Measurements from ENCODE around the gene KAZN.

Gene KAZN

GRCh38 chr1:14993414-14993813 lies 394.9 kb downstream of the KAZN start:
- no peak for DNase-seq (ENCODE audit: low read depth)
- Histone ChIP-seq H3K9ac (ENCODE audit: low read length) (no peak overlapping the region), H3K4me3 (ENCODE audit: low read length) (no peak overlapping the region), H3K4me1 (ENCODE audit: control insufficient read depth, insufficient read depth, low read length) (peaks cover 24% of the 10 kb centered on the region), H3K36me3 (ENCODE audit: control insufficient read depth, insufficient read depth, low read length, severe bottlenecking) (peaks cover 4% of the 10 kb centered on the region), H3K9me3 (ENCODE audit: control insufficient read depth, low read length) (no peaks in the 10 kb centered on the region), H3K27me3 (replicated peaks; ENCODE audit: control insufficient read depth, insufficient read depth, low read length) (no peaks in the 10 kb centered on the region)

GRCh38 chr1:14994148-14994547 lies 395.7 kb downstream of the KAZN start:
- Histone ChIP-seq H3K9me3 (ENCODE audit: control insufficient read depth, low read length) (no peaks in the 10 kb centered on the region), H3K36me3 (ENCODE audit: control insufficient read depth, insufficient read depth, low read length, severe bottlenecking) (peaks cover 4% of the 10 kb centered on the region), H3K27me3 (replicated peaks; ENCODE audit: control insufficient read depth, insufficient read depth, low read length) (no peaks in the 10 kb centered on the region), H3K4me3 (ENCODE audit: low read length) (no peak overlapping the region), H3K4me1 (ENCODE audit: control insufficient read depth, insufficient read depth, low read length) (peaks cover 19% of the 10 kb centered on the region), H3K9ac (ENCODE audit: low read length) (no peak overlapping the region)
- no peak for DNase-seq (ENCODE audit: low read depth)

GRCh38 chr1:14994841-14995437 lies 396.5 kb downstream of the KAZN start:
- H3K4me3 ChIP-seq (ENCODE audit: low read length): no peak overlapping the region
- no peak for DNase-seq (ENCODE audit: low read depth)
- no peak overlapping the region for H3K9ac ChIP-seq (ENCODE audit: low read length)
- H3K27me3 ChIP-seq (replicated peaks; ENCODE audit: control insufficient read depth, insufficient read depth, low read length): no peaks in the 10 kb centered on the region
- no peaks in the 10 kb centered on the region for H3K9me3 ChIP-seq (ENCODE audit: control insufficient read depth, low read length)
- H3K36me3 ChIP-seq (ENCODE audit: control insufficient read depth, insufficient read depth, low read length, severe bottlenecking): peaks cover 4% of the 10 kb centered on the region
- H3K4me1 ChIP-seq (ENCODE audit: control insufficient read depth, insufficient read depth, low read length): peaks cover 19% of the 10 kb centered on the region

GRCh38 chr1:14996133-14997050 lies 397.9 kb downstream of the KAZN start:
- H3K9me3 ChIP-seq (ENCODE audit: control insufficient read depth, low read length): no peaks in the 10 kb centered on the region
- DNase-seq (ENCODE audit: low read depth): peak; percentile 74
- peak overlapping the region; percentile 50 for H3K9ac ChIP-seq (ENCODE audit: low read length)
- no peaks in the 10 kb centered on the region for H3K27me3 ChIP-seq (replicated peaks; ENCODE audit: control insufficient read depth, insufficient read depth, low read length)
- H3K36me3 ChIP-seq (ENCODE audit: control insufficient read depth, insufficient read depth, low read length, severe bottlenecking): peaks cover 4% of the 10 kb centered on the region
- H3K4me3 ChIP-seq (ENCODE audit: low read length): no peak overlapping the region
- peaks cover 19% of the 10 kb centered on the region for H3K4me1 ChIP-seq (ENCODE audit: control insufficient read depth, insufficient read depth, low read length)

DNA sequence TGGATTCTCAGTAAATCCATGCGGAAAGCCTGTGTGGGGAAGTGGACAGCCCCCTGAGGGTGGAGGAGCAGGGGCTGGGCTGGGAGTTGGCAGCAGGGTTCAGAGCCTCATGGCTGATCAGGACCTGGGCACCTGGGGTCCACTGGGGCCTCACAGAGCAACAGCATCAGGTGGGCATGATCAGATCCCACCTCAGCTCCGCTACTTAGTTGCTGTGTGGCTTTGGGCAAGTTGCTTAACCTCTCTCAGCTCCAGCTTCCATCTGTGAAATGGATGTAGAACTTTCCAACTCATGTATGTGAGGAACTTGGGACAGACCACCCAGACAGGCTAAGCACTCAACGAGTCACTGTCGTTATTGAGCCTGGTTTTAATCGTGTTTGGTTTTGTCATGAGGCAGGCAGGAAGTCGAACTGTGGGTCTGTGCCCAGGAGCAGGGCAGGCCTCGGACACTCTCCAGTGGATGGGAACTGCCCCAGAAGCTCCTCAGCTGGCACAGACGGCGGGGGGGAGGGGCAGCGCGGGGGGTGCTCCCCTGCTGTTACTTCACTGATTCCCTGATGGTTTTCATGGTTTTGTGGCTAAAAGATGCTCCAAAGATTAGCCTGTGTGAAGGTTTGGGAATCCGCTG lies 399.3 kb downstream of the KAZN start:
- no peak overlapping the region for H3K9ac ChIP-seq (ENCODE audit: low read length)
- no peak for DNase-seq (ENCODE audit: low read depth)
- H3K4me1 ChIP-seq (ENCODE audit: control insufficient read depth, insufficient read depth, low read length): peaks cover 19% of the 10 kb centered on the region
- H3K4me3 ChIP-seq (ENCODE audit: low read length): no peak overlapping the region
- H3K36me3 ChIP-seq (ENCODE audit: control insufficient read depth, insufficient read depth, low read length, severe bottlenecking): no peaks in the 10 kb centered on the region
- H3K27me3 ChIP-seq (replicated peaks; ENCODE audit: control insufficient read depth, insufficient read depth, low read length): no peaks in the 10 kb centered on the region
- no peaks in the 10 kb centered on the region for H3K9me3 ChIP-seq (ENCODE audit: control insufficient read depth, low read length)

GRCh38 chr1:14999441-14999840 lies 401.0 kb downstream of the KAZN start:
- Histone ChIP-seq H3K4me1 (ENCODE audit: control insufficient read depth, insufficient read depth, low read length) (peaks cover 19% of the 10 kb centered on the region), H3K9ac (ENCODE audit: low read length) (no peak overlapping the region), H3K4me3 (ENCODE audit: low read length) (no peak overlapping the region), H3K9me3 (ENCODE audit: control insufficient read depth, low read length) (no peaks in the 10 kb centered on the region), H3K27me3 (replicated peaks; ENCODE audit: control insufficient read depth, insufficient read depth, low read length) (no peaks in the 10 kb centered on the region), H3K36me3 (ENCODE audit: control insufficient read depth, insufficient read depth, low read length, severe bottlenecking) (peaks cover 6% of the 10 kb centered on the region)
- DNase-seq (ENCODE audit: low read depth): peak; percentile 18

DNA sequence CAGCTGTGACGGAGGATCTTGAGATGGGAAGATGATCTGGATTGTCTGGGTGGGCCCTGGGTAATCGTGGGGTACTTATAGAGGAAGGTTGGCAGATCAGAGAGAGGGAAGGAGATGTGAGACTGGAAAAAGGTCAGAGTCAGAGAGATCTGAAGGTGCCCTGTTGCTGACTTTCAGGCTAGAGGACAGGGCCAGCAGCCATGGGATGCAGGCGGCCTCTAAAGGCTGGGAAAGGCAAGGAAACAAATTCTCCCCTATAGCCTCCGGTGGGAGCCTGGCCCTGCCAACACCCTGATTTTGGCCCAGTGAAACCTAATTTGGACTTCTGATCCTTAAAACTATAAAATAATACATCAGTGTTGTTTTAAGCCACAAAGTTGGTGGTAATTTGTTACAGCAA lies 401.5 kb downstream of the KAZN start:
- no peaks in the 10 kb centered on the region for H3K9me3 ChIP-seq (ENCODE audit: control insufficient read depth, low read length)
- H3K27me3 ChIP-seq (replicated peaks; ENCODE audit: control insufficient read depth, insufficient read depth, low read length): no peaks in the 10 kb centered on the region
- H3K9ac ChIP-seq (ENCODE audit: low read length): no peak overlapping the region
- H3K4me3 ChIP-seq (ENCODE audit: low read length): no peak overlapping the region
- peaks cover 19% of the 10 kb centered on the region for H3K4me1 ChIP-seq (ENCODE audit: control insufficient read depth, insufficient read depth, low read length)
- DNase-seq (ENCODE audit: low read depth): no peak
- H3K36me3 ChIP-seq (ENCODE audit: control insufficient read depth, insufficient read depth, low read length, severe bottlenecking): peaks cover 6% of the 10 kb centered on the region

- Histone ChIP-seq H3K36me3 (ENCODE audit: control insufficient read depth, insufficient read depth, low read length, severe bottlenecking) (peaks cover 6% of the 10 kb centered on the region), H3K9ac (ENCODE audit: low read length) (no peak overlapping the region), H3K9me3 (ENCODE audit: control insufficient read depth, low read length) (no peaks in the 10 kb centered on the region), H3K27me3 (replicated peaks; ENCODE audit: control insufficient read depth, insufficient read depth, low read length) (no peaks in the 10 kb centered on the region), H3K4me1 (ENCODE audit: control insufficient read depth, insufficient read depth, low read length) (peaks cover 17% of the 10 kb centered on the region), H3K4me3 (ENCODE audit: low read length) (no peak overlapping the region)
- DNase-seq (ENCODE audit: low read depth): no peak
These were observed 402.2 kb downstream of the KAZN start for GRCh38 chr1:15000671-15001070.

GRCh38 chr1:15001317-15001915 lies 402.9 kb downstream of the KAZN start:
- DNase-seq (ENCODE audit: low read depth): no peak
- peaks cover 6% of the 10 kb centered on the region for H3K36me3 ChIP-seq (ENCODE audit: control insufficient read depth, insufficient read depth, low read length, severe bottlenecking)
- no peaks in the 10 kb centered on the region for H3K27me3 ChIP-seq (replicated peaks; ENCODE audit: control insufficient read depth, insufficient read depth, low read length)
- peaks cover 10% of the 10 kb centered on the region for H3K4me1 ChIP-seq (ENCODE audit: control insufficient read depth, insufficient read depth, low read length)
- no peak overlapping the region for H3K9ac ChIP-seq (ENCODE audit: low read length)
- no peak overlapping the region for H3K4me3 ChIP-seq (ENCODE audit: low read length)
- H3K9me3 ChIP-seq (ENCODE audit: control insufficient read depth, low read length): no peaks in the 10 kb centered on the region

DNA sequence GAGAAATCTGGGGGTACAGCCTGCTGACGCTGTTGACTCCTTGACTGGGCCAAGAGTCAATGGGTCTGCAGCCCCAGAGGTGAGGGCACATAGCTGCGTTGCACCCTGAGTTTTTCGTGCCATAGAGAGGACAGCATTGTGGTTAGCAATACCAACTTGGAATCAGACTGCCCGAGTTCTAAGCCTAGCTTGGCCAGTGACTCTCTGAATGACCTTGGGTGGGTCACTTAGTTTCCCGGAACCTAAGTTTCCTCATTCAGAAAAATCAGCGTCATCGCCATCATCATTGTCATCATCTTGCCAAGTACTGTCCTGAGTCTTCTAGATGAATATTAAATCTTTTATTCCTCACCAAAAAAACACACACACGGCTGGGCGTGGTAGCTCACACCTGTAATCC lies 403.8 kb downstream of the KAZN start:
- Histone ChIP-seq H3K36me3 (ENCODE audit: control insufficient read depth, insufficient read depth, low read length, severe bottlenecking) (peaks cover 6% of the 10 kb centered on the region), H3K27me3 (replicated peaks; ENCODE audit: control insufficient read depth, insufficient read depth, low read length) (no peaks in the 10 kb centered on the region), H3K9ac (ENCODE audit: low read length) (no peak overlapping the region), H3K9me3 (ENCODE audit: control insufficient read depth, low read length) (no peaks in the 10 kb centered on the region), H3K4me3 (ENCODE audit: low read length) (no peak overlapping the region), H3K4me1 (ENCODE audit: control insufficient read depth, insufficient read depth, low read length) (peaks cover 3% of the 10 kb centered on the region)
- no peak for DNase-seq (ENCODE audit: low read depth)

DNA sequence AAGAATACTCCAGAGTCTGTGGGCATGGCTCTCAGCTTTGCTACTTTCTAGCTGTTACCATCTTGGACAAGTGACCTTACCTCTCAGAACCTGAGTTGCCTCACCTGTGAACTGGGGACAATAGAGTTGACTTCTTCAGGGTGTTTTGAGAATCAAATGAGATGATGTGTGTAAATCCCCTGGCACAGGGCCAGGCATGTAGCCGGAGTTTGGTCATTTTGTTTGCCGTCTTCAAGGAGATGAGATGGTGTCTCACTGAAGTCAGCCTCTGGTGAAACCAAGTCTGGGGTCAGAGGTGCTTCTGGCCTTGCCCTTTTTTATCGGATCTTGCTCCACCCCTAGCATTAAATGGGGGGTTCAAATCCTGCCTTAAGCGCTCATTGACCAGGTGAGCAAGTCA lies 405.9 kb downstream of the KAZN start:
- DNase-seq (ENCODE audit: low read depth): no peak
- peaks cover 6% of the 10 kb centered on the region for H3K36me3 ChIP-seq (ENCODE audit: control insufficient read depth, insufficient read depth, low read length, severe bottlenecking)
- no peaks in the 10 kb centered on the region for H3K4me1 ChIP-seq (ENCODE audit: control insufficient read depth, insufficient read depth, low read length)
- H3K9me3 ChIP-seq (ENCODE audit: control insufficient read depth, low read length): no peaks in the 10 kb centered on the region
- no peak overlapping the region for H3K9ac ChIP-seq (ENCODE audit: low read length)
- no peak overlapping the region for H3K4me3 ChIP-seq (ENCODE audit: low read length)
- no peaks in the 10 kb centered on the region for H3K27me3 ChIP-seq (replicated peaks; ENCODE audit: control insufficient read depth, insufficient read depth, low read length)

All from adipocyte (in vitro differentiated cells).